PC-9 (cell line): ENCODE data around the gene COL4A3. TPM values are rescaled to one million over a fixed set of nuclear protein-coding genes. Genes with fewer than 3 reads are reported as not detected.

Experiments
- BruUV-seq: library from RNA; stranded (reverse); fragments of 400-500 nt; replicated peaks from 2 replicates; lab custom pipeline; 2021; lab: Mats Ljungman, UMichigan
- CTCF ChIA-PET: fragments of 300-600 bp; sonication (Branson Sonifier 250); formaldehyde crosslinking; loops from one replicate; lab custom pipeline; 2022; ENCODE audit warnings: antibody characterized with exemption; lab: Charles Lee
- POLR2A ChIA-PET: fragments of 300-600 bp; sonication (Branson Sonifier 250); formaldehyde crosslinking; loops from one replicate; lab custom pipeline; 2022; ENCODE audit warnings: antibody characterized with exemption; ENCODE audit not compliant: unreplicated experiment; lab: Charles Lee
- DNase-seq, 2 experiments: peaks; one replicate each; pipeline versions ENCODE4 v3.0.0 to v3.0.0-alpha.2; 2015 to 2022; ENCODE audit warnings: mixed read lengths in 1 of 2
- H2AFZ ChIP-seq: fragments of 200-600 bp; sonication (generic); 2 replicates; pipeline ENCODE4 v1.8.1; 2017; ENCODE audit warnings: antibody characterized with exemption
- H3F3A ChIP-seq: fragments of 200-600 bp; sonication (generic); 2 replicates; pipeline ENCODE4 v1.8.1; 2017; ENCODE audit warnings: antibody characterized with exemption, mild to moderate bottlenecking, low read depth; ENCODE audit not compliant: insufficient read depth
- H3K27ac ChIP-seq: fragments of 200-600 bp; sonication (generic); 2 replicates; pipeline ENCODE4 v1.6.1; 2016; ENCODE audit warnings: mixed run types
- H3K27me3 ChIP-seq: fragments of 200-600 bp; sonication (generic); 2 replicates; pipeline ENCODE4 v1.6.1; 2016; ENCODE audit warnings: low read depth, mixed run types; ENCODE audit not compliant: insufficient read depth
- H3K36me3 ChIP-seq: fragments of 200-600 bp; sonication (generic); 2 replicates; pipeline ENCODE4 v1.6.1; 2016; ENCODE audit warnings: low read depth, mixed run types
- H3K4me1 ChIP-seq: fragments of 200-600 bp; sonication (generic); replicated peaks from 2 replicates; pipeline ENCODE4 v1.6.1; 2016; ENCODE audit warnings: mixed run types; ENCODE audit not compliant: insufficient read depth
- H3K4me2 ChIP-seq: fragments of 200-600 bp; sonication (generic); 2 replicates; pipeline ENCODE4 v1.6.1; 2017; ENCODE audit warnings: mixed run types
- H3K4me3 ChIP-seq: fragments of 200-600 bp; sonication (generic); 2 replicates; pipeline ENCODE4 v1.6.1; 2016; ENCODE audit warnings: mixed run types
- H3K79me2 ChIP-seq: fragments of 200-600 bp; sonication (generic); 2 replicates; pipeline ENCODE4 v1.6.1; 2017; ENCODE audit warnings: low read depth, mixed run types
- H3K9me2 ChIP-seq: fragments of 200-600 bp; sonication (generic); 2 replicates; pipeline ENCODE4 v1.8.1; 2017; ENCODE audit warnings: mild to moderate bottlenecking; ENCODE audit not compliant: insufficient read depth
- H3K9me3 ChIP-seq: fragments of 200-600 bp; sonication (generic); 2 replicates; pipeline ENCODE4 v1.8.1; 2016; ENCODE audit warnings: low read depth; ENCODE audit not compliant: insufficient read depth
- H4K20me1 ChIP-seq: fragments of 200-600 bp; sonication (generic); 2 replicates; pipeline ENCODE4 v1.8.1; 2017; ENCODE audit not compliant: insufficient read depth
- CTCF ChIP-seq: fragments of 200-600 bp; sonication (generic); conservative IDR thresholded peaks from 2 replicates; pipeline ENCODE4 v1.6.1; 2017; ENCODE audit warnings: mixed run types, antibody characterized with exemption, mild to moderate bottlenecking, moderate library complexity
- EZH2 ChIP-seq: fragments of 200-600 bp; sonication (generic); IDR thresholded peaks from 2 replicates; pipeline ENCODE4 v1.8.0; 2017; ENCODE audit warnings: antibody characterized with exemption, low read depth
- intact Hi-C: fragments of 100-400 bp; cut with micrococcal nuclease; formaldehyde crosslinking; loops from one replicate; pipeline ENCODE4 v1.10.0; 2022; ENCODE audit not compliant: unreplicated experiment
- total RNA-seq: library from RNA; stranded (reverse); gene quantifications from 2 replicates; pipeline ENCODE4 v1.2.3, GENCODE V29; 2021

COL4A3 gene
- total RNA-seq, 1 experiment from 2014 or later: 2.2 TPM

- H3K9me2 ChIP-seq: no peaks in the 10 kb centered on the region
- no peaks in the 10 kb centered on the region for H3F3A ChIP-seq
- POLR2A ChIA-PET: no interaction called here
Measured at GRCh38 chr2:227237786-227238185, 73.4 kb downstream of the COL4A3 start.

GRCh38 chr2:227238238-227239237 is 74.1 kb downstream of the COL4A3 start:
- ChIA-PET CTCF (interaction anchor here (0.5 to 1.3 kb wide), 10 partner anchors 11 to 1423 kb away, joined by 3 to 12 read pairs (median 4); no protein-coding TSS in a partner anchor), POLR2A (interaction anchor here (0.6 to 0.7 kb wide), 2 partner anchors 11 to 176 kb away, joined by 3 to 7 read pairs; no protein-coding TSS in a partner anchor)
- no peaks in the 10 kb centered on the region for H3K27me3 ChIP-seq
- no peaks in the 10 kb centered on the region for H3K9me2 ChIP-seq
- H3K4me2 ChIP-seq: no peak overlapping the region
- TF ChIP-seq CTCF: peak; percentile 97
- TF ChIP-seq EZH2: no peak
- no peaks in the 10 kb centered on the region for H4K20me1 ChIP-seq
- H3K79me2 ChIP-seq: no peaks in the 10 kb centered on the region
- intact Hi-C loops: loop anchor here (1.0 to 5.0 kb wide), 5 partner anchors 76 to 1571 kb away; partner anchors contain the start of gene MFF
- DNase-seq: peak; percentile 46 to 65
- H2AFZ ChIP-seq: no peak overlapping the region
- no peaks in the 10 kb centered on the region for H3K4me1 ChIP-seq
- H3K9me3 ChIP-seq: no peaks in the 10 kb centered on the region
- no peaks in the 10 kb centered on the region for H3K36me3 ChIP-seq
- no peaks in the 10 kb centered on the region for H3F3A ChIP-seq
- H3K27ac ChIP-seq: no peak overlapping the region
- H3K4me3 ChIP-seq: no peak overlapping the region
- no TSS peak for BruUV-seq

More at GRCh38 chr2:227237786-227238185, 73.4 kb downstream of the COL4A3 start:
- Histone ChIP-seq H3K9me3 (no peaks in the 10 kb centered on the region), H3K4me1 (no peaks in the 10 kb centered on the region), H3K4me2 (no peak overlapping the region), H2AFZ (no peak overlapping the region), H3K27ac (no peak overlapping the region), H3K79me2 (no peaks in the 10 kb centered on the region), H4K20me1 (no peaks in the 10 kb centered on the region), H3K27me3 (no peaks in the 10 kb centered on the region), H3K36me3 (no peaks in the 10 kb centered on the region), H3K4me3 (no peak overlapping the region)
- no peak for DNase-seq
- intact Hi-C loops: loop anchor here (1.0 to 5.0 kb wide), 5 partner anchors 75 to 1570 kb away; partner anchors contain the start of gene MFF
- BruUV-seq: no TSS peak
- TF ChIP-seq EZH2: no peak
- TF ChIP-seq CTCF: no peak
- CTCF ChIA-PET: interaction anchor here (0.6 to 1.3 kb wide), 5 partner anchors 10 to 528 kb away, joined by 5 to 12 read pairs (median 8); no protein-coding TSS in a partner anchor

- Histone ChIP-seq H4K20me1 (no peaks in the 10 kb centered on the region), H3K27me3 (no peaks in the 10 kb centered on the region), H2AFZ (no peak overlapping the region), H3K27ac (no peak overlapping the region), H3K9me3 (no peaks in the 10 kb centered on the region), H3K4me2 (no peak overlapping the region), H3F3A (no peaks in the 10 kb centered on the region), H3K79me2 (no peaks in the 10 kb centered on the region), H3K4me3 (no peak overlapping the region), H3K4me1 (no peaks in the 10 kb centered on the region), H3K9me2 (no peaks in the 10 kb centered on the region), H3K36me3 (no peaks in the 10 kb centered on the region)
- DNase-seq: no peak
- intact Hi-C loops: no loop called here
- TF ChIP-seq CTCF (no peak), EZH2 (no peak)
- CTCF ChIA-PET: no interaction called here
- POLR2A ChIA-PET: no interaction called here
- no TSS peak for BruUV-seq
Measured at GRCh38 chr2:227241005-227241404, 76.6 kb downstream of the COL4A3 start.
